Panc1 (cell line): Measurements from ENCODE around the gene EXTL1.

ENCODE experiments used
- POLR2AphosphoS5 ChIP-seq: IDR thresholded peaks from 2 replicates; pipeline ENCODE4 v1.6.1; 2012; ENCODE audit warnings: mild to moderate bottlenecking, low read depth, low read length, moderate library complexity
- TF ChIP-seq, protein P1 (sequence below): fragments of 450-650 bp; IDR thresholded peaks from 2 replicates; pipeline ENCODE4 v1.5.1; 2017; ENCODE audit warnings: mild to moderate bottlenecking

DNA sequence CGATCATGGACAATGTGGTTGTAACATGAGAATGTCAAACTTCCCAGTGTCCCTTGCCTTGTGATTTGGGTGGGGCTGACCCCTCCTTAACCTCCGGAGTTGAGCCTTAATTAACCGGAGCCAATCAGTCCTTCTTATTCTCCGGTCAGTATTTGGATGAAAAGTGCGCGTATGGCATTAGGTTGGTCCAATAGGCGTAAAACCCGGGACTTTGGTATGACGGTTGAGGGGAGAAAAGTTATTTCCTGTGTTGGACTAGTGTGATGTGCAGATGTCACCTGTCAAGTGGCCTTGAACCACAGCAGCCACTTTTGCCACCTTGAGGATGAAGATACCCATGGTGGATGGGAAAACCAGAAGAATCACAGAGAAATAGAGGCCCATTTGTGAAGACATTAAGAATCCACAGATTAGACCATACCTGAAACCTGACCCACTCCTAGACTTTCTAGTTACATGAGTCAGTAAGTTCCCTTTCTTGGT is 28.8 kb upstream of the EXTL1 start:
- no peak for TF ChIP-seq POLR2AphosphoS5
- TF ChIP-seq, protein P1, sequence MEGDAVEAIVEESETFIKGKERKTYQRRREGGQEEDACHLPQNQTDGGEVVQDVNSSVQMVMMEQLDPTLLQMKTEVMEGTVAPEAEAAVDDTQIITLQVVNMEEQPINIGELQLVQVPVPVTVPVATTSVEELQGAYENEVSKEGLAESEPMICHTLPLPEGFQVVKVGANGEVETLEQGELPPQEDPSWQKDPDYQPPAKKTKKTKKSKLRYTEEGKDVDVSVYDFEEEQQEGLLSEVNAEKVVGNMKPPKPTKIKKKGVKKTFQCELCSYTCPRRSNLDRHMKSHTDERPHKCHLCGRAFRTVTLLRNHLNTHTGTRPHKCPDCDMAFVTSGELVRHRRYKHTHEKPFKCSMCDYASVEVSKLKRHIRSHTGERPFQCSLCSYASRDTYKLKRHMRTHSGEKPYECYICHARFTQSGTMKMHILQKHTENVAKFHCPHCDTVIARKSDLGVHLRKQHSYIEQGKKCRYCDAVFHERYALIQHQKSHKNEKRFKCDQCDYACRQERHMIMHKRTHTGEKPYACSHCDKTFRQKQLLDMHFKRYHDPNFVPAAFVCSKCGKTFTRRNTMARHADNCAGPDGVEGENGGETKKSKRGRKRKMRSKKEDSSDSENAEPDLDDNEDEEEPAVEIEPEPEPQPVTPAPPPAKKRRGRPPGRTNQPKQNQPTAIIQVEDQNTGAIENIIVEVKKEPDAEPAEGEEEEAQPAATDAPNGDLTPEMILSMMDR = no peak
